NT2/D1 (cell line): Measurements from ENCODE around the gene SFXN1.

Source experiments
- SUZ12 ChIP-seq: IDR thresholded peaks from 2 replicates; pipeline ENCODE4 v1.6.1; 2011; ENCODE audit not compliant: insufficient read length, insufficient read depth; ENCODE audit errors: extremely low read depth
- YY1 ChIP-seq: IDR thresholded peaks from 2 replicates; pipeline ENCODE4 v1.6.1; 2011; ENCODE audit not compliant: insufficient read length, insufficient read depth
- ZNF274 ChIP-seq: IDR thresholded peaks from 2 replicates; pipeline ENCODE4 v1.6.1; 2011; ENCODE audit warnings: mild to moderate bottlenecking, low read depth, low read length

- TF ChIP-seq YY1, result no peak
- no peak for TF ChIP-seq SUZ12
- TF ChIP-seq ZNF274, result no peak
Observed at GRCh38 chr5:175531361-175531760, 53.0 kb downstream of the SFXN1 start.
